H1 (cell line): ENCODE data around the gene PTGES3L. TPM values are rescaled to one million over a fixed set of nuclear protein-coding genes. Genes with fewer than 3 reads are reported as not detected.

Source experiments
- CTCF ChIA-PET: fragments of 300-600 bp; sonication (Branson Sonifier 250); formaldehyde crosslinking; loops from one replicate; lab custom pipeline; 2021; ENCODE audit not compliant: partially characterized antibody; lab: Charles Lee
- POLR2A ChIA-PET: fragments of 300-600 bp; sonication (Branson Sonifier 250); formaldehyde crosslinking; loops from one replicate; lab custom pipeline; 2021; ENCODE audit warnings: inconsistent platforms; ENCODE audit not compliant: partially characterized antibody; lab: Charles Lee
- DNase-seq, 2 experiments: peaks; one replicate each; pipeline versions ENCODE4 v3.0.0 to v3.0.0-alpha.2; 2010 to 2022; ENCODE audit warnings: low spot score in 2 of 2, low read depth in 1 of 2, mixed read lengths in 1 of 2
- FAIRE-seq: peaks from 2 replicates; lab custom pipeline; 2011; peaks lifted over from hg19 to GRCh38; lab: Jason Lieb, UNC
- H2AFZ ChIP-seq: 2 replicates; pipeline ENCODE4 v1.8.1; 2012; ENCODE audit warnings: low read length, inconsistent platforms
- H2AK5ac ChIP-seq: 2 replicates; pipeline ENCODE4 v1.6.1; 2013; ENCODE audit warnings: low read depth, low read length
- H2BK120ac ChIP-seq: replicated peaks from 2 replicates; pipeline ENCODE3; 2013; ENCODE audit warnings: low read depth, low read length, inconsistent platforms
- H2BK12ac ChIP-seq: 2 replicates; pipeline ENCODE4 v1.6.1; 2013; ENCODE audit warnings: low read depth, low read length
- H2BK15ac ChIP-seq: 2 replicates; pipeline ENCODE4 v1.6.1; 2013; ENCODE audit warnings: low read length
- H2BK20ac ChIP-seq: 2 replicates; pipeline ENCODE4 v1.6.1; 2013; ENCODE audit warnings: low read length
- H2BK5ac ChIP-seq: 2 replicates; pipeline ENCODE4 v1.6.1; 2013; ENCODE audit warnings: low read depth, low read length
- H3K14ac ChIP-seq: 2 replicates; pipeline ENCODE4 v1.6.1; 2013; ENCODE audit warnings: inconsistent platforms; ENCODE audit not compliant: insufficient read length
- H3K18ac ChIP-seq: 2 replicates; pipeline ENCODE4 v1.6.1; 2013; ENCODE audit warnings: low read length; ENCODE audit errors: extremely low read depth
- H3K23ac ChIP-seq: 2 replicates; pipeline ENCODE4 v1.6.1; 2013; ENCODE audit warnings: inconsistent platforms; ENCODE audit not compliant: insufficient read length
- H3K23me2 ChIP-seq: 2 replicates; pipeline ENCODE4 v1.6.1; 2013; ENCODE audit warnings: low read depth, low read length
- H3K27ac ChIP-seq: 2 replicates; pipeline ENCODE4 v1.6.1; 2011; ENCODE audit warnings: low read depth, low read length, inconsistent platforms
- H3K27me3 ChIP-seq, 4 experiments: replicated peaks in 1 of 4; 1 replicate in 1 of 4; 2 replicates in 3 of 4; pipeline versions ENCODE4 v1.6.1 to v1.8.1; 2011 to 2013; ENCODE audit warnings: low read length in 3 of 4, mild to moderate bottlenecking in 3 of 4, inconsistent platforms in 2 of 4, mixed read lengths in 2 of 4, moderate library complexity in 1 of 4; ENCODE audit not compliant: control insufficient read depth in 3 of 4, insufficient read depth in 3 of 4; ENCODE audit errors: extremely low read depth in 1 of 4
- H3K36me3 ChIP-seq, 4 experiments: 2 replicates each; pipeline versions ENCODE4 v1.6.1 to v1.8.1; 2011 to 2013; ENCODE audit warnings: mild to moderate bottlenecking in 4 of 4, low read length in 3 of 4, moderate library complexity in 2 of 4, control low read depth in 1 of 4, inconsistent platforms in 1 of 4; ENCODE audit not compliant: insufficient read depth in 4 of 4, control insufficient read depth in 2 of 4
- H3K4ac ChIP-seq: replicated peaks from 2 replicates; pipeline ENCODE3; 2013; ENCODE audit warnings: low read length, low read depth, mixed read lengths, inconsistent platforms; ENCODE audit not compliant: insufficient read length
- H3K4me1 ChIP-seq, 4 experiments: replicated peaks in 1 of 4; 1 replicate in 1 of 4; 2 replicates in 3 of 4; pipeline versions ENCODE4 v1.6.1 to v1.8.1; 2011 to 2013; ENCODE audit warnings: low read length in 3 of 4, inconsistent platforms in 2 of 4, mixed read lengths in 1 of 4; ENCODE audit not compliant: insufficient read depth in 4 of 4, control insufficient read depth in 3 of 4
- H3K4me2 ChIP-seq, 2 experiments: 2 replicates each; pipeline versions ENCODE4 v1.6.1 to v1.8.1; 2011 to 2013; ENCODE audit warnings: low read depth in 2 of 2, low read length in 2 of 2, control low read depth in 1 of 2, inconsistent platforms in 1 of 2, mild to moderate bottlenecking in 1 of 2; ENCODE audit not compliant: insufficient read depth in 1 of 2
- H3K4me3 ChIP-seq, 4 experiments: fragments of 200-600, 300-600 bp in 1 of 4; sonication (generic), shearing (Covaris generic), sonication (Bioruptor Twin) in 1 of 4; 2 replicates each; pipeline versions ENCODE4 v1.5.1 to v1.8.1; 2011 to 2016; ENCODE audit warnings: low read length in 4 of 4, low read depth in 3 of 4, control low read depth in 2 of 4, inconsistent platforms in 2 of 4, mild to moderate bottlenecking in 2 of 4, mixed read lengths in 1 of 4, moderate library complexity in 1 of 4; ENCODE audit not compliant: insufficient read depth in 2 of 4; ENCODE audit errors: extremely low read depth in 1 of 4
- H3K56ac ChIP-seq: replicated peaks from 2 replicates; pipeline ENCODE3; 2013; ENCODE audit warnings: low read depth, mild to moderate bottlenecking, mixed read lengths, low read length, inconsistent platforms; ENCODE audit not compliant: insufficient read length
- H3K79me1 ChIP-seq: 2 replicates; pipeline ENCODE4 v1.6.1; 2013; ENCODE audit warnings: low read depth, low read length, control low read depth
- H3K79me2 ChIP-seq, 2 experiments: 2 replicates each; pipeline versions ENCODE4 v1.6.1 to v1.8.1; 2012 to 2013; ENCODE audit warnings: low read length in 2 of 2, mild to moderate bottlenecking in 2 of 2, inconsistent platforms in 1 of 2; ENCODE audit not compliant: insufficient read depth in 2 of 2, control insufficient read depth in 1 of 2
- H3K9ac ChIP-seq, 4 experiments: replicated peaks in 1 of 4; 1 replicate in 1 of 4; 2 replicates in 3 of 4; pipeline versions ENCODE4 v1.6.1 to v1.8.1; 2011 to 2013; ENCODE audit warnings: low read depth in 3 of 4, low read length in 3 of 4, control low read depth in 2 of 4, mild to moderate bottlenecking in 2 of 4, moderate library complexity in 2 of 4, inconsistent platforms in 1 of 4; ENCODE audit errors: extremely low read depth in 1 of 4
- H3K9me3 ChIP-seq, 2 experiments: 2 replicates each; pipeline versions ENCODE4 v1.6.1 to v1.8.1; 2012 to 2013; ENCODE audit warnings: mild to moderate bottlenecking in 2 of 2, moderate library complexity in 2 of 2, control low read depth in 1 of 2, inconsistent platforms in 1 of 2, low read depth in 1 of 2, low read length in 1 of 2, mixed read lengths in 1 of 2; ENCODE audit not compliant: insufficient read depth in 2 of 2
- H4K20me1 ChIP-seq, 2 experiments: replicated peaks in 1 of 2; 2 replicates each; pipeline versions ENCODE3 to v1.8.1; 2011 to 2013; ENCODE audit warnings: inconsistent platforms in 2 of 2, low read length in 2 of 2, mild to moderate bottlenecking in 1 of 2; ENCODE audit not compliant: insufficient read depth in 2 of 2, control insufficient read depth in 1 of 2
- H4K5ac ChIP-seq: 2 replicates; pipeline ENCODE4 v1.6.1; 2013; ENCODE audit warnings: low read length, low read depth, mixed read lengths, inconsistent platforms; ENCODE audit not compliant: insufficient read length
- H4K8ac ChIP-seq: 2 replicates; pipeline ENCODE4 v1.8.0; 2013; ENCODE audit warnings: mild to moderate bottlenecking, moderate library complexity, low read length, inconsistent platforms; ENCODE audit not compliant: insufficient read depth; ENCODE audit errors: extremely low read depth
- H4K91ac ChIP-seq: replicated peaks from 2 replicates; pipeline ENCODE3; 2013; ENCODE audit warnings: low read length, mixed read lengths, inconsistent platforms; ENCODE audit not compliant: insufficient read length
- ASH2L ChIP-seq: fragments of 200-600, 300-600 bp; sonication (generic); IDR thresholded peaks from one replicate; pipeline ENCODE4 v1.7.1; 2017; ENCODE audit warnings: low read length
- CTCF ChIP-seq, 3 experiments: IDR thresholded peaks; 1 replicate in 2 of 3; 2 replicates in 1 of 3; pipeline versions ENCODE4 v1.5.1 to v1.6.1; 2011; ENCODE audit warnings: low read length in 3 of 3, mild to moderate bottlenecking in 3 of 3, inconsistent platforms in 2 of 3, low read depth in 1 of 3, moderate library complexity in 1 of 3; ENCODE audit not compliant: insufficient read depth in 1 of 3; ENCODE audit errors: control extremely low read depth in 1 of 3
- E2F6 ChIP-seq: IDR thresholded peaks from 2 replicates; pipeline ENCODE4 v1.6.1; 2012; ENCODE audit warnings: inconsistent platforms
- HDAC6 ChIP-seq: IDR thresholded peaks from one replicate; pipeline ENCODE4 v1.7.1; 2012; ENCODE audit warnings: low read depth, mild to moderate bottlenecking, inconsistent platforms, low read length, moderate library complexity
- NRF1 ChIP-seq: IDR thresholded peaks from 2 replicates; pipeline ENCODE4 v1.6.1; 2011; ENCODE audit warnings: mild to moderate bottlenecking, low read depth, low read length, improper control_type of control experiment
- SIX5 ChIP-seq: IDR thresholded peaks from 2 replicates; pipeline ENCODE4 v1.6.1; 2011; ENCODE audit warnings: mild to moderate bottlenecking, low read depth, low read length
- SUZ12 ChIP-seq: fragments of 200-600 bp; sonication (generic); IDR thresholded peaks from 2 replicates; pipeline ENCODE4 v1.6.1; 2012; ENCODE audit warnings: mild to moderate bottlenecking, inconsistent platforms, low read length, moderate library complexity, mixed read lengths
- TAF1 ChIP-seq: IDR thresholded peaks from 2 replicates; pipeline ENCODE4 v1.6.1; 2011; ENCODE audit warnings: mild to moderate bottlenecking, low read depth, low read length
- WGBS, 2 experiments: shearing (Covaris generic) in 1 of 2; methylation state at CpG; one replicate each; pipeline versions ENCODE4 v1.1.6 to v1.1.7; 2013 to 2015; ENCODE audit warnings: low lambda C conversion rate in 2 of 2, mixed read lengths in 2 of 2, inconsistent platforms in 1 of 2, low coverage in 1 of 2, missing lambda C conversion rate in 1 of 2; ENCODE audit not compliant: insufficient replicate concordance in 2 of 2, insufficient coverage in 1 of 2, insufficient read length in 1 of 2; ENCODE audit errors: extremely low coverage in 1 of 2, missing lambda C conversion rate in 1 of 2; 5-methylcytosine and 5-hydroxymethylcytosine counted together
- polyA plus RNA-seq, 7 experiments: library from polyadenylated mRNA; depleted of rRNA in 3 of 7; stranded (reverse) in 5 of 7; unstranded in 2 of 7; fragments of >200 nt in 5 of 7; fragments of 200-250 nt in 2 of 7; gene quantifications; 1 replicate in 5 of 7; 2 replicates in 1 of 7; 4 replicates in 1 of 7; pipeline versions ENCODE4 v1.2.1 to v1.2.3, GENCODE V29; 2011 to 2013; ENCODE audit warnings: missing spikeins in 2 of 7, mixed read lengths in 2 of 7
- total RNA-seq: library from RNA; stranded (reverse); fragmentation: NEBNext Ultra II Directional; extraction: Animal tissue kit (Norgen Biotek cat#: 25700); gene quantifications from 2 replicates; pipeline ENCODE4 v1.2.1, GENCODE V29; 2021

Gene PTGES3L
- total and polyA plus RNA-seq, 2 of the 8 experiments (the other 6 are each of a cell fraction or from before 2014, with no cell fraction given), result 3.0 to 3.6 TPM

- H2AFZ ChIP-seq, result peak overlapping the region; percentile 61; the same call in 1 of the 2 replicates
- 2% methylated on average over 58 of the region's 67 CpGs; no CpG with 5 or more reads in 1 of the 2 experiments for WGBS, 2 experiments
- H3K27ac ChIP-seq, result peak overlapping the region; percentile 57; the same call in 1 of the 2 replicates
- no peak overlapping the region for H2BK120ac ChIP-seq
- H2BK15ac ChIP-seq, result no peak overlapping the region
- DNase-seq, result peak in 1 of 2 experiments; percentile 65
- H2BK5ac ChIP-seq, result no peak overlapping the region; the same call in 1 of the 2 replicates
- peaks cover 6% of the 10 kb centered on the region; the same call in 1 of the 2 replicates for H3K79me1 ChIP-seq
- peak overlapping the region; percentile 74 to 85 (median 78) for H3K9ac ChIP-seq
- peaks cover 0 to 3% of the 10 kb centered on the region in 2 experiments for H4K20me1 ChIP-seq
- H2AK5ac ChIP-seq, result 0 out of 2 replicates have a peak overlapping the region, but pooled peaks have one; percentile 24
- H3K56ac ChIP-seq, result peak overlapping the region; percentile 49
- no peak overlapping the region for H2BK12ac ChIP-seq
- no peaks in the 10 kb centered on the region for H3K9me3 ChIP-seq
- H4K91ac ChIP-seq, result no peak overlapping the region
- no peak overlapping the region for H3K4ac ChIP-seq
- POLR2A ChIA-PET, result interaction anchor here (1.0 to 4.6 kb wide), 4 partner anchors 10 to 39 kb away, joined by 3 to 45 read pairs (median 7); partner anchors contain the start of gene RPL27
- peak overlapping the region; percentile 41 for H4K5ac ChIP-seq
- no peak for FAIRE-seq
- H3K18ac ChIP-seq, result no peak overlapping the region; the same call in 1 of the 2 replicates
- peak overlapping the region; percentile 93 to 96 for H3K4me2 ChIP-seq
- H3K14ac ChIP-seq, result no peak overlapping the region
- H3K4me1 ChIP-seq, result peaks cover 3 to 16% (median 4%) of the 10 kb centered on the region in 4 experiments; a peak in 5 of 7 replicates
- CTCF ChIA-PET, result interaction anchor here (1.0 kb wide), 1 partner anchor 137 kb away, joined by 4 read pairs; the partner anchor contains the start of gene AOC2
- peaks cover 0 to 17% of the 10 kb centered on the region in 2 experiments; a peak in 3 of 4 replicates for H3K79me2 ChIP-seq
- no peak overlapping the region for H2BK20ac ChIP-seq
- H3K4me3 ChIP-seq, result peak overlapping the region; percentile 72 to 96 (median 89)
- peaks cover 10% of the 10 kb centered on the region for H3K23me2 ChIP-seq
- H3K23ac ChIP-seq, result no peak overlapping the region
- peak overlapping the region; percentile 64; the same call in 1 of the 2 replicates for H4K8ac ChIP-seq
- peaks cover 0 to 2% (median 1%) of the 10 kb centered on the region in 4 experiments; a peak in 2 of 8 replicates for H3K36me3 ChIP-seq
- H3K27me3 ChIP-seq, result no peaks in the 10 kb centered on the region
- TF ChIP-seq TAF1, result peak; percentile 41; the same call in 1 of the 2 replicates
- no peak for TF ChIP-seq HDAC6
- peak; percentile 63 for TF ChIP-seq ASH2L
- peak; percentile 17; the same call in 1 of the 2 replicates for TF ChIP-seq NRF1
- TF ChIP-seq SUZ12, result no peak
- peak; percentile 4 to 34 (median 20); a peak in 3 of 4 replicates for TF ChIP-seq CTCF (IDR thresholded peaks at IDR 0.05; ENCODE audit: control extremely low read depth in 1 of 3, insufficient read depth in 1 of 3, low read depth in 1 of 3, low read length in 3 of 3)
- TF ChIP-seq SIX5, result no peak
- peak; percentile 80 for TF ChIP-seq E2F6
These were observed 1.0 kb upstream of the PTGES3L start for GRCh38 chr17:42980766-42981397.
